ENCODE measurements around the gene PPP4R1.

PPP4R1 gene

DNA sequence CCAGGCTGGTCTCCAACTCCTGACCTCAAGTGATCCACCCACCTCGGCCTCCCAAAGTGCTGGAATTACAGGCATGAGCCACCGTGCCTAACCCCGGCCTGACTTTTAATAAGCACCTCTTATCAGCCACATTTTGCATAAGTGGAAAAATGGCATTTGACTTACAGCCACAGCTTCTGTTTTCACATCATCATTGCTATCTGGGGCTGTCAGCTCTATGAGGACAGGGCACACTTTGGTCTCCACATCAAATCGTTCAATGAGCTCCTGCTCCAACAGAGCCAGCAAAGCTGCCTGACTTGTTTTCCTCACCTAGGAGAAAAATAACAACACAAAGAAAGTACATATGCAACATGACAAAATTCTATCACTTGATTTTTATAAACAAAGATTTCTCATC, 26.4 kb downstream of the PPP4R1 start:
- Mint-ChIP-seq H3K4me1 (ENCODE audit: low read depth) (no peaks in the 10 kb centered on the region), H3K36me3 (ENCODE audit: low read depth) (peaks cover 63% of the 10 kb centered on the region), H3K27ac (no peak overlapping the region), H3K9me3 (no peaks in the 10 kb centered on the region), H3K4me3 (no peak overlapping the region), H3K27me3 (no peaks in the 10 kb centered on the region)

DNA sequence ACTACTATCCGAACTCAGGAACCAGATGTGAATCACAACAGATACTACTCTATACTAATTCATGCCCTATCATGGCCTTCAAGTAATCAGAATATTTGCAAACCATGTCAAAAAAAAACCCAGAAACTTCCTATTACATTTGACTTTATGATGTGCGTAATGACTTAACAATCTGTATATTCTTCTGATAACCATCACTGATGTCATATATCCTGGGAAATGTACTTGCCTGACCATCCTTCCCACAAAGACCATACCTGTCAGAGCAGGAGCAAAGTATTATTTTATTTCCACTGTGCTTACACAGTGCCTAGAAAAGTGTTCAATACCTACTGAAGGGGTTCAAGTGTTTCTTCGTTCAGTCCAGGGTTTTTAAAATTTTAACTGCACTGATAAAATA, 27.5 kb downstream of the PPP4R1 start:
- Mint-ChIP-seq H3K27me3 (no peaks in the 10 kb centered on the region), H3K36me3 (ENCODE audit: low read depth) (peaks cover 68% of the 10 kb centered on the region), H3K4me1 (ENCODE audit: low read depth) (no peaks in the 10 kb centered on the region), H3K27ac (no peak overlapping the region), H3K9me3 (no peaks in the 10 kb centered on the region), H3K4me3 (no peak overlapping the region)

DNA sequence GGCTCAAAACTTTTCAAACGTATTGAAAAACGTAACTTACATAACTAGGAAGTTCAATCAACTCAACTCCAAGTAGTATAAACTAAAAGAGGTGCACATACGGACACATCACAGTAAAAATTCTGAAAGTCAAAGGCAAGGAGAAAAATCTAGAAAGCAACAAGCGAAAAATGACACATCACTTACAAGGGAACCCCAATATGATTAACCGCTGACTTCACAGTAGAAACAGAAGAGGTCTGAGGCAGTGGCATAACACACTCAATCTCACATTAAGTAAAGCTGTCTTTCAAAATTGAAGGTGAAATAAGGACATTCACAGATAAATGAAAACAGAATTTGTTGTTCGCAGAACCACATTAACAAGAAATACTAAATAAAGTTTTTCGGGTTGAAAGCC, 32.7 kb downstream of the PPP4R1 start:
- no peaks in the 10 kb centered on the region for H3K9me3 Mint-ChIP-seq
- no peak overlapping the region for H3K27ac Mint-ChIP-seq
- H3K27me3 Mint-ChIP-seq = no peaks in the 10 kb centered on the region
- peaks cover 72% of the 10 kb centered on the region for H3K36me3 Mint-ChIP-seq (ENCODE audit: low read depth)
- no peak overlapping the region for H3K4me3 Mint-ChIP-seq
- H3K4me1 Mint-ChIP-seq (ENCODE audit: low read depth) = no peaks in the 10 kb centered on the region

DNA sequence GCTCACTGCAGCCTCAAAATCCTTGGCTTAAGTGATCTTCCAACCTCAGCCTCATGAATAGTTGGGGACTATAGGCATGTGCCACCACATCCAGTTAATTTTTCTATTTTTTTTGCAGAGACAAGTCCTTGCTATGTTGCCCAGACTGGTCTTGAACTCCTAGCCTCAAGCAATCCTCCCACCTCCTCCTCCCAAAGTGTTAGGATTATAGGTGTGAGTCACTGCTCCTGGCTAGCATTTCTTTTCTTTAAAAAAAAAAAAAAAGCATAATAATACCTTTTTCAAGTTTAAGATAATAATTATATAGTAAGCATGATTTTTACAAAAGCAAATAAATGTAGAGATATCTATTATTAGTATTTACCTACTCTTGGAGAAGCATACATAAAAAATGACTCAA, 36.1 kb downstream of the PPP4R1 start:
- Mint-ChIP-seq H3K27ac (no peak overlapping the region), H3K36me3 (ENCODE audit: low read depth) (peaks cover 60% of the 10 kb centered on the region), H3K27me3 (no peaks in the 10 kb centered on the region), H3K9me3 (no peaks in the 10 kb centered on the region), H3K4me3 (no peak overlapping the region), H3K4me1 (ENCODE audit: low read depth) (no peaks in the 10 kb centered on the region)

DNA sequence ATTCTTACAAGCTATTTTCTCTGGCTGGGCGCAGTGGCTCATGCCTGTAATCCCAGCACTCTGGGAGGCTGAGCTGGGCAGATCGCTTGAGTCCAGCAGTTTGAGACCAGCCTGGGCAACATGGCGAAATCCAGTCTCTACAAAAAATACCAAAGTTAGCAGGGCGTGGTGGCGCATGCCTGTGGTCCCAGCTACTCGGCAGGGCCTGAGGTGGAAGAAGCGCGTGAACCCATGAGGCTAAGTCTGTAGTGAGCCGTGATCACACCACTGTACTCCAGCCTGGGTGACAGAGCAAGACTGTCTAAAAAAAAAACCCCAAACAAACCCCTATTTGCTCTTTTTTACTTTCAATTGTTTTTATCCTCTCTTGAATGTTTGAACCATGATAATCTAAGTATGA, 37.0 kb downstream of the PPP4R1 start:
- Mint-ChIP-seq H3K4me3 (no peak overlapping the region), H3K27me3 (no peaks in the 10 kb centered on the region), H3K36me3 (ENCODE audit: low read depth) (peaks cover 51% of the 10 kb centered on the region), H3K4me1 (ENCODE audit: low read depth) (no peaks in the 10 kb centered on the region), H3K27ac (no peak overlapping the region), H3K9me3 (no peaks in the 10 kb centered on the region)

DNA sequence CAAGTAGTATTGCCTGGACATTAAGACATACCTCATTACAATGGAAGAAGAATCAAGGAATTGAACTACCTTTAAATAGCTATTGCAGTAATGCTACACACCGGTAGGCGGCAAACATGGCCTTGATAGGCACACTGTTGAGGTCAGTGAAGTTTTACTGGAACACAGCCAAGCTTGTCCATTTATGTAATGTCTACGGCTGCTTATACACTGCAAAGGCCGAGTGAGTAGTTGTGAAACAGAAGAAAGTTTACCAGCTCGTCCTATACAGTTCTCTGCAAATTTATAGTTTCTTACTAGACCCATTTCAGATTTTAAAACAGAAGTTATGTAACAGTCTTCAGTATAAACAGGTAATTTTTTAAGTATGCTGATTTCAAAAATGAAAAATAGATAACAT, 38.8 kb downstream of the PPP4R1 start:
- Mint-ChIP-seq H3K27me3 (no peaks in the 10 kb centered on the region), H3K36me3 (ENCODE audit: low read depth) (peaks cover 44% of the 10 kb centered on the region), H3K9me3 (no peaks in the 10 kb centered on the region), H3K4me3 (no peak overlapping the region), H3K27ac (no peak overlapping the region), H3K4me1 (ENCODE audit: low read depth) (no peaks in the 10 kb centered on the region)

DNA sequence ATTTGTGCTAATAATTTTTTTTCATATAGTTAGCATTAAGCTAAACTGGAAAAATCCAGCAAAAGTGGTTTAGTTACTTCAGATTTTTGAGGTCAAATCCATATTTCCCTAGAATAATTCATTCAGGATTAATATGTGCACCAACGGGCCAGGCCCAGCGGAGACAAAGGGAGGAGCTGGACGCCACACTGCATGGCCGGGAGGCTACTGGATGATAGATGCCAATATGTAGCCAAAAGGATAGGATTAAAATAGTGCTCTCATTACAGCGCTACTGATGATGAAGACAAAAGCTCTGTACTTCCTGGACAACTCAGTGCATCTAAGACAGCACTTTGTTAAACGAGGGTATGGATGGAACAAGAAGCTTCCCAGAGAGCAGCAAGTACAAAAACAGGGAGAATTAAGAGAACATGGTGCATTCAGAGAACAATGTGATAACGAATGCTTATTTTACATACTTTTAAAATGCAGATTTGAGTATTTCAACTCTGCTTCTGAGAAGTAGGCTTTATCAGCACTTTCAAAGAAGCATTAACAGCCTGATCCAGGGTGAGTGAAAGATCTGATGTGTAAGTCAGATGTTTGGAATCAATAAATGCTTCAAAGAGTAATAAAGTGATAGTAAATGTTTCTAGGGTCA, 39.8 kb downstream of the PPP4R1 start:
- Mint-ChIP-seq H3K27ac (no peak overlapping the region), H3K36me3 (ENCODE audit: low read depth) (peaks cover 44% of the 10 kb centered on the region), H3K27me3 (no peaks in the 10 kb centered on the region), H3K9me3 (no peaks in the 10 kb centered on the region), H3K4me3 (no peak overlapping the region), H3K4me1 (ENCODE audit: low read depth) (no peaks in the 10 kb centered on the region)

DNA sequence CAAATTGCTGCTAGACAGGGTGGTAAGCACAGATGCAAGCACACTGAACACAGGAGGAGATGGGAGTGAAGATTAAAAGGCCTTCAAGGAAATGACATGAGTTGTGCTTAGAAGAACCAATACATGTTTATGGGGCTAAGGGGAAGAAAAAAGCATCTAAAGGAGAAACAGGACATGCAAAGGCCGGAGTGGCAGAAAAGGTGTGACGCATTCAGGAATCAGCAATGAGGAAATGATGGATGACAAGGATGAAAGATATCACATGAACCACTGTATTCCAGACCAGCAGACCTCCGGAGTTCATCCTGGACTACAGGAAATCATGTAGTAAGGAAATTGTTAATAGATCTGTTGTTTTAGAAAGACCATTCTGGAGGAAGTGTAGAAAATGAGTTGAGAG, 42.8 kb downstream of the PPP4R1 start:
- H3K36me3 Mint-ChIP-seq (ENCODE audit: low read depth) = peaks cover 40% of the 10 kb centered on the region
- no peaks in the 10 kb centered on the region for H3K27me3 Mint-ChIP-seq
- no peaks in the 10 kb centered on the region for H3K9me3 Mint-ChIP-seq
- no peaks in the 10 kb centered on the region for H3K4me1 Mint-ChIP-seq (ENCODE audit: low read depth)
- H3K27ac Mint-ChIP-seq = no peak overlapping the region
- H3K4me3 Mint-ChIP-seq = no peak overlapping the region

DNA sequence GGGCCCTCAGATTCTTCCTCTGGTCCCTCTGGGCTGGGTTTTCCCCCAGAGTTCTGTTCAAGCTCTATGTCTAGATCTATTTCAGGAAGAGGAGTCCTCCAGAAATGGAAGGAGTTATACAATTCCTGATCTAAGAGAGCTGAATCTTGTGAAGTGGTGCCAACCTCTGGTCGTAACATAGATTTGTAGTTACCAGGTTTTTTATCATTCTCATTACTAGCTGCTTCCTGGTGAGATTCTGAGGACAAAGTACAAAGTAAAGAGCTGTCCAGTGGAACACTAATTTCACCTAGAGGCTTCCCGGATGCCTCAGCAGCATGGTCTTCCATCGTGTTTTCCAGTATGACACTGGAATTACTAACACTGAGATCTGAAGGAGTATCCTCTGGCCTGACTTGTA, 44.1 kb downstream of the PPP4R1 start:
- peaks cover 33% of the 10 kb centered on the region for H3K36me3 Mint-ChIP-seq (ENCODE audit: low read depth)

DNA sequence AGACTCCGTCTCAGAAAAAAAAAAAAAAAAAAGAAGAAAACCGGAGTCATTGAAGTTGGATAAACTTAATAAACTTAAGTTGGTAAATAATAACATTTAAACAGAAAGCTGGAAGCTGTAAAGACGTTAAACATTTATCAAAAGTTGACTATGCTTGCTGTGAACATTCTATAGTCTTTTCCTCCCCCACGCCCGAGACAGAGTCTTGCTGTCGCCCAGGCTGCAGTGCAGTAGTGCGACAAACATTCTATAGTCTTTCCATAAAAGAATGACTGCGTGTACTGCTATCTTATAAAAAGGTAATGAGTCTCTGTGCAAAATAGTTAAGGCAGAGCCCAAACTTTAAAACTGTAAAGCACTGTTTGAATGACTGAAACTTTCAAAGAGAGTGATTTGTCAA, 45.2 kb downstream of the PPP4R1 start:
- H3K27ac Mint-ChIP-seq = no peak overlapping the region
- H3K4me1 Mint-ChIP-seq (ENCODE audit: low read depth) = no peaks in the 10 kb centered on the region
- H3K36me3 Mint-ChIP-seq (ENCODE audit: low read depth) = peaks cover 33% of the 10 kb centered on the region
- no peaks in the 10 kb centered on the region for H3K27me3 Mint-ChIP-seq
- no peak overlapping the region for H3K4me3 Mint-ChIP-seq
- no peaks in the 10 kb centered on the region for H3K9me3 Mint-ChIP-seq

More for the DNA sequence above, 44.1 kb downstream of the PPP4R1 start:
- Mint-ChIP-seq H3K4me3 (no peak overlapping the region), H3K9me3 (no peaks in the 10 kb centered on the region), H3K27me3 (no peaks in the 10 kb centered on the region), H3K4me1 (ENCODE audit: low read depth) (no peaks in the 10 kb centered on the region), H3K27ac (no peak overlapping the region)

DNA sequence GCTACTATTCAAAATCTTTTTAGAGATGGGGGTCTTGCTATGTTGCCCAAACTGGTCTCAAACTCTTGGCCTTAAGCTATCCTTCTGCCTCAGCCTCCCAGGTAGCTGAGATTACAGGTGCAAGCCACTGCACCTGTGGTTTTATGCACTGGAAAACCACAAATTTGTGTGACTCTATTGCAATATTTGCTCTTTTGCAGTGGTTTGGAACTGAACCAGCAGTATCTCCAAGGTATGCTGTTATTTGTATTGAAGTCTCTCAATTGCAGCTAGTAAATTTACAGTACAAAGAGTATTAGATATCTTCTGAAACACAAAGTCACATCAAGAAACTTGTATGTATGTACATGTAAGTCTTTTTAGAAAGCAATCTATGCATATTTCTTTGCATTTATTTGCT, 46.2 kb downstream of the PPP4R1 start:
- H3K9me3 Mint-ChIP-seq = no peaks in the 10 kb centered on the region
- H3K27me3 Mint-ChIP-seq = no peaks in the 10 kb centered on the region
- no peak overlapping the region for H3K4me3 Mint-ChIP-seq
- H3K4me1 Mint-ChIP-seq (ENCODE audit: low read depth) = no peaks in the 10 kb centered on the region
- peaks cover 32% of the 10 kb centered on the region for H3K36me3 Mint-ChIP-seq (ENCODE audit: low read depth)
- H3K27ac Mint-ChIP-seq = no peak overlapping the region

DNA sequence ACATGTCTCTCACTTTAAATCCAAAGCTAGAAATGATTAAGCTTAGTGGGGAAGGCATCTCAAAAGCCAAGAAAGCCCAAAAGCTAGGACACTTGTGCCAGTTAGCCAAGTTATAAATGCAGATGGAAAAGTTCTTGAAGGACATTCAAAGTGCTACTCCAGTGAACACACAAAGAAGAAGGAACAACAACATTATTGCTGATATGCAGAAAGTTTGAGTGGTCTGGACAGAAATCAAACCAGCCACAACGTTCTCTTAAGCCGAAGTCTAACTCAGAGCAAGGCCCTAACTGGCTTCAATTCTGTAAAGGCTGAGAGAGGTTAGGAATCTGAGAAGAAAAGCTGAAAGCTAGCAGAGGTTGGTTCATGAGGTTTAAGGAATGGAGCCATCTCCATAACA, 49.0 kb downstream of the PPP4R1 start:
- Mint-ChIP-seq H3K9me3 (no peaks in the 10 kb centered on the region), H3K4me3 (no peak overlapping the region), H3K27me3 (no peaks in the 10 kb centered on the region), H3K36me3 (ENCODE audit: low read depth) (peaks cover 36% of the 10 kb centered on the region), H3K27ac (no peak overlapping the region), H3K4me1 (ENCODE audit: low read depth) (no peaks in the 10 kb centered on the region)

DNA sequence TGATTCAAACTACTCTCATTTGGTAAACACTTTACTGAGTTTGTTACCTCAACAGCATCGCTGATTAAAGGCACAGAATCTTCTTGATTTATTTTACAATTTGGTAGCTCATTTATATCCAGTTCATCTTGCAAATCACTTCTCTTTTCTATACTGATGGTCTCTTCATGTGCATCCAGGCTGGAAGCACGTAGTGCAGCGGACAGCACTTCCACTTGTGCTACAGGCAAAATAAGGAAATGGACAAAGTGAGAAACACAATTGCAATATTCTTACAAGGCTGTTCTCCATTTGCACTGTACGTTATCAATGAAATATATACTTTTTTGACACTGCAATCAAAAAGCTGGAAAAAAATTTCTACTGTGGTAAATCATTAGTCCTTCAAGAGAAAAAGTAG, 51.0 kb downstream of the PPP4R1 start:
- no peak overlapping the region for H3K4me3 Mint-ChIP-seq
- no peak overlapping the region for H3K27ac Mint-ChIP-seq
- H3K9me3 Mint-ChIP-seq = no peaks in the 10 kb centered on the region
- H3K4me1 Mint-ChIP-seq (ENCODE audit: low read depth) = no peaks in the 10 kb centered on the region
- H3K36me3 Mint-ChIP-seq (ENCODE audit: low read depth) = peaks cover 36% of the 10 kb centered on the region
- H3K27me3 Mint-ChIP-seq = no peaks in the 10 kb centered on the region

DNA sequence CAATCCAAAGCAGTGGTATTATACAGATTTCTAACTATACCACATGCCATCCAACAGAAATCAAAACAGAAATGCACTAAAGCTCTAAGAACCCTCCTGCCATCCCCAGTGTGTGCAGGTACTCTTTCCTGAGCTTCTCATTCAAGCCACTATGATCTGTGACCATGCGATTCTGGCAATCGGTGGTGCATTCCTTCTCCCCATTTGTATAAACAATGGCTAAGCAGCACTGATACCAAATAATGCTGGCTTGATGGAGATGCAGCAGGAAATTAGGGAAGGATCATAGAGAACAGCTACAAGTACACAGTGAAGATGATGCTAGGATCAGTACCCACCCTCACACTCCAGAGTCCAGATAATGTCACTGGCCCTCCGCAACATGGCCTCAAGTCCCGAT, 51.8 kb downstream of the PPP4R1 start:
- Mint-ChIP-seq H3K4me1 (ENCODE audit: low read depth) (no peaks in the 10 kb centered on the region), H3K9me3 (no peaks in the 10 kb centered on the region), H3K4me3 (no peak overlapping the region), H3K36me3 (ENCODE audit: low read depth) (peaks cover 43% of the 10 kb centered on the region), H3K27me3 (no peaks in the 10 kb centered on the region), H3K27ac (no peak overlapping the region)

DNA sequence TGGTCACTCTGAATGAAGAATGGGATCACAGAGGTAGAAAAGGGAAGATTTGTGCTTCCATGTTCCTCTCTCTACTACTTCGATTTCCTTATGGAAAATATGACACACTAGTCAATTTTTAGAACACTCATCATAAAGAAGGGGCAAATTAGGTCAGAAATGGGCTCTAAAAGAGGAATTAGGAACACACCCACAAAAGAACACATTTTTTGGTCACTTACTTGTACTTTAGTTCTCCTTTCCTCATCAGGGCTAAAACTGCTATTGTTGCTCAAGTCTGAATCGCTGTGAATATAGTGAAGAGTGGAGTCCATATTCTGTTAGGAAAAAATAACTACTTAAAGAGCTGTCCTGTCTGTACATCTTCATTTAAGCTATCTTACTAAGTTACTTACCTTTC, 52.6 kb downstream of the PPP4R1 start:
- no peaks in the 10 kb centered on the region for H3K4me1 Mint-ChIP-seq (ENCODE audit: low read depth)
- H3K27me3 Mint-ChIP-seq = no peaks in the 10 kb centered on the region
- H3K4me3 Mint-ChIP-seq = no peak overlapping the region
- H3K27ac Mint-ChIP-seq = no peak overlapping the region
- H3K36me3 Mint-ChIP-seq (ENCODE audit: low read depth) = peaks cover 48% of the 10 kb centered on the region
- no peaks in the 10 kb centered on the region for H3K9me3 Mint-ChIP-seq

DNA sequence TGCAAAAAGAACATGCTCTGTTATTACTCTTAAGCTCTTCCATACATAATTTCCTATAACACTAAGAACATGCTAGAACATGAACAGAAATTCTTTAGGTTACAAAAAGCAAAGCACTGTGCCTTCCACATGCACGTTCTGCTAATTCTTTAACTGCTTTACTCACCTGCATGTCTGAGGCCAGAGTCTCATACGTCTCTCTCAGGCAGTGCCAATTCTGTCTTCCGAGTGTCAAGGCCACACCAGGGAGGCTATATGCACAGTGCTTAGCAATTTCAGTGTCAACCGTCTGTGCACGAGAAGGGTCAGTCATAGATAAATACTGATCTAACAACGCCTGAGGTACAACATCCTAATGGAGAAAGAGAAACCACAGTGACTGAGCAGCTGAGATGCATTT, 55.1 kb downstream of the PPP4R1 start:
- Mint-ChIP-seq H3K4me3 (no peak overlapping the region), H3K27me3 (no peaks in the 10 kb centered on the region), H3K4me1 (ENCODE audit: low read depth) (no peaks in the 10 kb centered on the region), H3K27ac (no peak overlapping the region), H3K36me3 (ENCODE audit: low read depth) (peaks cover 63% of the 10 kb centered on the region), H3K9me3 (no peaks in the 10 kb centered on the region)
